Measurements from ENCODE around the gene UGGT1. TPM values are rescaled to one million over a fixed set of nuclear protein-coding genes. Genes with fewer than 3 reads are reported as not detected.
A peak's percentile ranks its signal among the peaks of the same experiment; 100 is the strongest.

The UGGT1 gene
- total RNA-seq, 2 experiments from 2014 or later, result 33.2 to 59.5 TPM

DNA sequence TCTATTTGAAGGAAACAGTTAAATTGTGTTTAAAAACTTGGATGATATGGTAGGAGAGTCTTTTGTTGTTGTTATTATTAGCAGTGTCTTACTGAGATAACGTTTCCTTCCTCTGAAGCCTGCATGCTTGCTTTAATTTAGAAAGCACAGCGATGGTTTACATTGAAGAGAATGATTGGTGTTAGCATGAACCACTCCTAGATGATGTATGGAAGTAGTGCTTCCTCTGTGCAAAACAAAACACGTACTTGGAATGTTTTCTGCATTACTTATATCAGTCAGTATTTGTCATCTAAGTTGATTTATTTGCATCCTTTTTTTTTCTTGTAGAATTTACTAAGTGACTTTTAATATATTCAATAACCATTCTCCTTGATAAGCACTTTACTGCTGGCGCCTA, 89.0 kb downstream of the UGGT1 start:
- POLR2A ChIA-PET, result no interaction called here
- intact Hi-C loops (cut with micrococcal nuclease; ENCODE audit: unreplicated experiment), result no loop called here
- BruUV-seq (replicated peaks), result TSS peak; percentile 5
- Histone ChIP-seq H3K9me2 (ENCODE audit: insufficient read depth, low read length) (no peaks in the 10 kb centered on the region), H3K4me2 (ENCODE audit: low read length) (no peak overlapping the region), H3K27ac (ENCODE audit: low read depth, low read length, poor library complexity, severe bottlenecking) (no peak overlapping the region), H3K79me2 (ENCODE audit: insufficient read depth, low read depth, low read length) (no peaks in the 10 kb centered on the region), H3K4me3 (ENCODE audit: low read depth, low read length, poor library complexity, severe bottlenecking) (no peak overlapping the region), H3K9me3 (ENCODE audit: low read length) (no peaks in the 10 kb centered on the region), H3K4me1 (ENCODE audit: insufficient read depth, low read length, poor library complexity, severe bottlenecking) (no peaks in the 10 kb centered on the region), H2AFZ (ENCODE audit: low read length) (no peak overlapping the region), H3K36me3 (ENCODE audit: insufficient read depth, low read length) (peaks cover 97% of the 10 kb centered on the region), H4K20me1 (ENCODE audit: insufficient read depth, low read length) (0 out of 2 replicates have a peak, but pooled peaks cover 4% of the 10 kb centered on the region)
- no peak for TF ChIP-seq EZH2phosphoT487 (IDR thresholded peaks at IDR 0.05; ENCODE audit: borderline replicate concordance, low read depth, low read length)
- TF ChIP-seq, protein P1, sequence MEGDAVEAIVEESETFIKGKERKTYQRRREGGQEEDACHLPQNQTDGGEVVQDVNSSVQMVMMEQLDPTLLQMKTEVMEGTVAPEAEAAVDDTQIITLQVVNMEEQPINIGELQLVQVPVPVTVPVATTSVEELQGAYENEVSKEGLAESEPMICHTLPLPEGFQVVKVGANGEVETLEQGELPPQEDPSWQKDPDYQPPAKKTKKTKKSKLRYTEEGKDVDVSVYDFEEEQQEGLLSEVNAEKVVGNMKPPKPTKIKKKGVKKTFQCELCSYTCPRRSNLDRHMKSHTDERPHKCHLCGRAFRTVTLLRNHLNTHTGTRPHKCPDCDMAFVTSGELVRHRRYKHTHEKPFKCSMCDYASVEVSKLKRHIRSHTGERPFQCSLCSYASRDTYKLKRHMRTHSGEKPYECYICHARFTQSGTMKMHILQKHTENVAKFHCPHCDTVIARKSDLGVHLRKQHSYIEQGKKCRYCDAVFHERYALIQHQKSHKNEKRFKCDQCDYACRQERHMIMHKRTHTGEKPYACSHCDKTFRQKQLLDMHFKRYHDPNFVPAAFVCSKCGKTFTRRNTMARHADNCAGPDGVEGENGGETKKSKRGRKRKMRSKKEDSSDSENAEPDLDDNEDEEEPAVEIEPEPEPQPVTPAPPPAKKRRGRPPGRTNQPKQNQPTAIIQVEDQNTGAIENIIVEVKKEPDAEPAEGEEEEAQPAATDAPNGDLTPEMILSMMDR (conservative IDR thresholded peaks at IDR 0.05; ENCODE audit: low read length), result no peak
- CTCF ChIA-PET (ENCODE audit: unreplicated experiment), result no interaction called here
- no peak for DNase-seq (ENCODE audit: low spot score)

DNA sequence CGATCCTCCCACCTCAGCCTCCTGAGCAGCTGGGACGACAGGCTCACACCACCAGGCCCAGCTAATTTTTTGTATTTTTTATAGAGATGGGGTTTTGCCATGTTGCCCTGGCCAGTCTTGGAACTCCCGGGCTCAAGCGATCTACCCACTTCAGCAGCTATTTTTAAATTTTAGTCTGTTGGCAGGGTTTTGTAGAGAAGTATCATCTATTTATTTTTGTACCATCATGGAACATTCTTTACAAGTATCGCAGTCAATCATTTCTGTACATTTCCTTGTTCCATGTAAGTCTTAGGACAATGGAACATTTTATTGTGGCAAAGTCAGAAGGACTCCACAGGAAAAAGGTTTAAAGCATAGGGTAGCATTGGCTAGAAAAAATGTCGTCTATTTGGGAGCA, 94.6 kb downstream of the UGGT1 start:
- H2AFZ ChIP-seq (ENCODE audit: low read length), result no peak overlapping the region
- BruUV-seq (replicated peaks), result no TSS peak
- intact Hi-C loops (cut with micrococcal nuclease; ENCODE audit: unreplicated experiment), result no loop called here
- no peaks in the 10 kb centered on the region for H3K9me2 ChIP-seq (ENCODE audit: insufficient read depth, low read length)
- no peak overlapping the region for H3K4me3 ChIP-seq (ENCODE audit: low read depth, low read length, poor library complexity, severe bottlenecking)
- DNase-seq (ENCODE audit: low spot score), result no peak
- no peak overlapping the region for H3K27ac ChIP-seq (ENCODE audit: low read depth, low read length, poor library complexity, severe bottlenecking)
- H3K9me3 ChIP-seq (ENCODE audit: low read length), result no peaks in the 10 kb centered on the region
- H3K36me3 ChIP-seq (ENCODE audit: insufficient read depth, low read length), result peaks cover 93% of the 10 kb centered on the region
- TF ChIP-seq, protein P1 (conservative IDR thresholded peaks at IDR 0.05; ENCODE audit: low read length), result no peak
- TF ChIP-seq EZH2phosphoT487 (IDR thresholded peaks at IDR 0.05; ENCODE audit: borderline replicate concordance, low read depth, low read length), result no peak
- no peaks in the 10 kb centered on the region for H3K79me2 ChIP-seq (ENCODE audit: insufficient read depth, low read depth, low read length)
- no peaks in the 10 kb centered on the region for H3K4me1 ChIP-seq (ENCODE audit: insufficient read depth, low read length, poor library complexity, severe bottlenecking)
- CTCF ChIA-PET (ENCODE audit: unreplicated experiment), result no interaction called here
- H3K4me2 ChIP-seq (ENCODE audit: low read length), result no peak overlapping the region
- POLR2A ChIA-PET, result interaction anchor here (0.6 kb wide), 1 partner anchor 218 kb away, joined by 4 read pairs; no protein-coding TSS in a partner anchor
- H4K20me1 ChIP-seq (ENCODE audit: insufficient read depth, low read length), result no peaks in the 10 kb centered on the region

DNA sequence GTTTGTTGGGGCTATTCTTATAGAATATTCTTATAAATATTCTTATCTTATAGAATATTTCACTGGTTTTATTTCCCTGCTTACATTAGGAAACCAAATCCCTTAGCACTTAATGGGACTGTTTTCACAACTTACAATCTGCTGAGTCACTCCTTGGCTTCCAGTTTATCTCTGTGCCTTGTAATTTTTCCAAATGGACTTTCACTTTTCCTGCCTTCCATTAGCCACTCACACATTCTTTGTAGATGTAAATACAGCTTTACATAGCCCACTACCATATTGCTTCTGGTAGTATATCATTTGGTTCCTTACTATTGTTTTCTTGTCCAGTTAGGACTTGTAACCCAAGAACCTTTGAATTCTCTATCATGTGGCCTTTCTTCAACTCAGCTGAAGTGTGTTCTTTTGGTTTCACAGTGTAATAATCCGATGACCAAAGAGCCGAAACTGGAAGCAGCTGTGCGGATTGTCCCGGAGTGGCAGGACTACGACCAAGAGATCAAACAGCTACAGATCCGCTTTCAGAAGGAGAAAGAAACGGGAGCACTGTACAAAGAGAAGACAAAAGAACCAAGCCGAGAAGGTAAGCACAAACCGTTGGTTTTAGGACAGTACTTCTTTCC, 96.1 kb downstream of the UGGT1 start:
- Histone ChIP-seq H3K27ac (ENCODE audit: low read depth, low read length, poor library complexity, severe bottlenecking) (no peak overlapping the region), H3K9me2 (ENCODE audit: insufficient read depth, low read length) (no peaks in the 10 kb centered on the region), H3K4me2 (ENCODE audit: low read length) (no peak overlapping the region), H3K36me3 (ENCODE audit: insufficient read depth, low read length) (peaks cover 93% of the 10 kb centered on the region), H3K79me2 (ENCODE audit: insufficient read depth, low read depth, low read length) (no peaks in the 10 kb centered on the region), H3K4me1 (ENCODE audit: insufficient read depth, low read length, poor library complexity, severe bottlenecking) (no peaks in the 10 kb centered on the region), H4K20me1 (ENCODE audit: insufficient read depth, low read length) (no peaks in the 10 kb centered on the region), H3K4me3 (ENCODE audit: low read depth, low read length, poor library complexity, severe bottlenecking) (no peak overlapping the region), H3K9me3 (ENCODE audit: low read length) (no peaks in the 10 kb centered on the region), H2AFZ (ENCODE audit: low read length) (no peak overlapping the region)
- POLR2A ChIA-PET, result no interaction called here
- CTCF ChIA-PET (ENCODE audit: unreplicated experiment), result no interaction called here
- intact Hi-C loops (cut with micrococcal nuclease; ENCODE audit: unreplicated experiment), result no loop called here
- no peak for DNase-seq (ENCODE audit: low spot score)
- no peak for TF ChIP-seq EZH2phosphoT487 (IDR thresholded peaks at IDR 0.05; ENCODE audit: borderline replicate concordance, low read depth, low read length)
- TF ChIP-seq, protein P1 (conservative IDR thresholded peaks at IDR 0.05; ENCODE audit: low read length), result no peak
- BruUV-seq (replicated peaks), result no TSS peak

Measured in OCI-LY7 (cell line).